ENCODE data around the gene SIAH3. TPM values are rescaled to one million over a fixed set of nuclear protein-coding genes. Genes with fewer than 3 reads are reported as not detected.

Gene SIAH3
- total RNA-seq, 2 experiments from 2014 or later, result not detected

DNA sequence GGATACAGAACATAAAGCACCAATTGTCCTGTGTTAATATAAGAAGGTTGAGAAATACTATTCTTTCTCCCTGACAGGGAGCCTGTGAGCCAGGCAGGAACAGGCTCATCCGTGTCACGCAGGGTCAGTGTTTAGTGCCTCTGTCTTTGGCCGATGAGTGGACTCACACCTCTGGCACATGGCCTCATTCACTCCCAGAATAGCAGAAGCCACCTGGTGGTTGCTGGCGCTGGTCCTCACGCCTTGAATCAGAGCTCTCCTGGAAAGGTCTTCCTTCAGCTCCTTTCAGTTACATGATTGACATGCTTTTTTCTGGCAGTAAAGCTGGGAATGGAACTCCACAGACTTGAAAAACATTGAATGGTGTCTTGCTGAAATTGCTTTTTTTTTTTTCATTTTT, 28.1 kb upstream of the SIAH3 start:
- no peak overlapping the region for H3K4me3 ChIP-seq (ENCODE audit: low read depth, low read length, poor library complexity, severe bottlenecking)
- peak; percentile 1 for DNase-seq (ENCODE audit: low spot score)
- ChIA-PET POLR2A (interaction anchor here (0.6 kb wide), 1 partner anchor 437 kb away, joined by 3 read pairs; no protein-coding TSS in a partner anchor), CTCF (ENCODE audit: unreplicated experiment) (no interaction called here)
- no peaks in the 10 kb centered on the region for H3K9me3 ChIP-seq (ENCODE audit: low read length)
- no peaks in the 10 kb centered on the region for H4K20me1 ChIP-seq (ENCODE audit: insufficient read depth, low read length)
- no peaks in the 10 kb centered on the region for H3K4me1 ChIP-seq (ENCODE audit: insufficient read depth, low read length, poor library complexity, severe bottlenecking)
- H3K27ac ChIP-seq (ENCODE audit: low read depth, low read length, poor library complexity, severe bottlenecking), result no peak overlapping the region
- no peak for TF ChIP-seq EZH2phosphoT487 (IDR thresholded peaks at IDR 0.05; ENCODE audit: borderline replicate concordance, low read depth, low read length)
- TF ChIP-seq, protein P1, sequence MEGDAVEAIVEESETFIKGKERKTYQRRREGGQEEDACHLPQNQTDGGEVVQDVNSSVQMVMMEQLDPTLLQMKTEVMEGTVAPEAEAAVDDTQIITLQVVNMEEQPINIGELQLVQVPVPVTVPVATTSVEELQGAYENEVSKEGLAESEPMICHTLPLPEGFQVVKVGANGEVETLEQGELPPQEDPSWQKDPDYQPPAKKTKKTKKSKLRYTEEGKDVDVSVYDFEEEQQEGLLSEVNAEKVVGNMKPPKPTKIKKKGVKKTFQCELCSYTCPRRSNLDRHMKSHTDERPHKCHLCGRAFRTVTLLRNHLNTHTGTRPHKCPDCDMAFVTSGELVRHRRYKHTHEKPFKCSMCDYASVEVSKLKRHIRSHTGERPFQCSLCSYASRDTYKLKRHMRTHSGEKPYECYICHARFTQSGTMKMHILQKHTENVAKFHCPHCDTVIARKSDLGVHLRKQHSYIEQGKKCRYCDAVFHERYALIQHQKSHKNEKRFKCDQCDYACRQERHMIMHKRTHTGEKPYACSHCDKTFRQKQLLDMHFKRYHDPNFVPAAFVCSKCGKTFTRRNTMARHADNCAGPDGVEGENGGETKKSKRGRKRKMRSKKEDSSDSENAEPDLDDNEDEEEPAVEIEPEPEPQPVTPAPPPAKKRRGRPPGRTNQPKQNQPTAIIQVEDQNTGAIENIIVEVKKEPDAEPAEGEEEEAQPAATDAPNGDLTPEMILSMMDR (conservative IDR thresholded peaks at IDR 0.05; ENCODE audit: low read length), result 0 out of 2 replicates have a peak, but pooled peaks have one; percentile 21
- no peaks in the 10 kb centered on the region for H3K36me3 ChIP-seq (ENCODE audit: insufficient read depth, low read length)
- no peak overlapping the region for H2AFZ ChIP-seq (ENCODE audit: low read length)
- intact Hi-C loops (cut with micrococcal nuclease; ENCODE audit: unreplicated experiment), result no loop called here
- H3K79me2 ChIP-seq (ENCODE audit: insufficient read depth, low read depth, low read length), result no peaks in the 10 kb centered on the region
- no peaks in the 10 kb centered on the region for H3K9me2 ChIP-seq (ENCODE audit: insufficient read depth, low read length)
- no peak overlapping the region for H3K4me2 ChIP-seq (ENCODE audit: low read length)
- no TSS peak for BruUV-seq (replicated peaks)

GRCh38 chr13:45878966-45879365, 27.4 kb upstream of the SIAH3 start:
- Histone ChIP-seq H3K4me3 (ENCODE audit: low read depth, low read length, poor library complexity, severe bottlenecking) (no peak overlapping the region), H4K20me1 (ENCODE audit: insufficient read depth, low read length) (no peaks in the 10 kb centered on the region), H3K4me2 (ENCODE audit: low read length) (no peak overlapping the region), H3K9me2 (ENCODE audit: insufficient read depth, low read length) (no peaks in the 10 kb centered on the region), H3K36me3 (ENCODE audit: insufficient read depth, low read length) (no peaks in the 10 kb centered on the region), H3K9me3 (ENCODE audit: low read length) (no peaks in the 10 kb centered on the region), H3K79me2 (ENCODE audit: insufficient read depth, low read depth, low read length) (no peaks in the 10 kb centered on the region), H2AFZ (ENCODE audit: low read length) (no peak overlapping the region), H3K4me1 (ENCODE audit: insufficient read depth, low read length, poor library complexity, severe bottlenecking) (no peaks in the 10 kb centered on the region), H3K27ac (ENCODE audit: low read depth, low read length, poor library complexity, severe bottlenecking) (no peak overlapping the region)
- ChIA-PET POLR2A (no interaction called here), CTCF (ENCODE audit: unreplicated experiment) (no interaction called here)
- BruUV-seq (replicated peaks), result no TSS peak
- TF ChIP-seq EZH2phosphoT487 (IDR thresholded peaks at IDR 0.05; ENCODE audit: borderline replicate concordance, low read depth, low read length), result no peak
- TF ChIP-seq, protein P1 (conservative IDR thresholded peaks at IDR 0.05; ENCODE audit: low read length), result no peak
- DNase-seq (ENCODE audit: low spot score), result no peak
- intact Hi-C loops (cut with micrococcal nuclease; ENCODE audit: unreplicated experiment), result no loop called here

- Histone ChIP-seq H3K4me3 (ENCODE audit: low read depth, low read length, poor library complexity, severe bottlenecking) (no peak overlapping the region), H3K79me2 (ENCODE audit: insufficient read depth, low read depth, low read length) (no peaks in the 10 kb centered on the region), H3K9me2 (ENCODE audit: insufficient read depth, low read length) (no peaks in the 10 kb centered on the region), H2AFZ (ENCODE audit: low read length) (no peak overlapping the region), H3K4me2 (ENCODE audit: low read length) (no peak overlapping the region), H3K36me3 (ENCODE audit: insufficient read depth, low read length) (no peaks in the 10 kb centered on the region), H3K27ac (ENCODE audit: low read depth, low read length, poor library complexity, severe bottlenecking) (no peak overlapping the region), H3K9me3 (ENCODE audit: low read length) (no peaks in the 10 kb centered on the region), H3K4me1 (ENCODE audit: insufficient read depth, low read length, poor library complexity, severe bottlenecking) (no peaks in the 10 kb centered on the region), H4K20me1 (ENCODE audit: insufficient read depth, low read length) (no peaks in the 10 kb centered on the region)
- ChIA-PET POLR2A (no interaction called here), CTCF (ENCODE audit: unreplicated experiment) (no interaction called here)
- BruUV-seq (replicated peaks), result no TSS peak
- intact Hi-C loops (cut with micrococcal nuclease; ENCODE audit: unreplicated experiment), result no loop called here
- TF ChIP-seq, protein P1 (conservative IDR thresholded peaks at IDR 0.05; ENCODE audit: low read length), result no peak
- no peak for TF ChIP-seq EZH2phosphoT487 (IDR thresholded peaks at IDR 0.05; ENCODE audit: borderline replicate concordance, low read depth, low read length)
- DNase-seq (ENCODE audit: low spot score), result no peak
Measured at GRCh38 chr13:45876781-45877180, 25.2 kb upstream of the SIAH3 start.
